GM12878 (cell line): Measurements from ENCODE around the gene IER5. TPM values are rescaled to one million over a fixed set of nuclear protein-coding genes. Genes with fewer than 3 reads are reported as not detected.

Experiments used
- ATAC-seq: fragments of 200-7000 bp; cut with Tn5 transposase; 3 replicates; pipeline ENCODE4 v1.9.1; 2020; ENCODE audit warnings: mild to moderate bottlenecking, moderate library complexity
- BruUV-seq: library from RNA; stranded (reverse); fragments of 400-500 nt; replicated peaks from 2 replicates; lab custom pipeline; 2021; lab: Mats Ljungman, UMichigan
- CTCF ChIA-PET: fragments of 300-600 bp; sonication (Branson Sonifier 250); formaldehyde crosslinking; extraction: SDS; loops from one replicate; lab custom pipeline; 2021; ENCODE audit warnings: inconsistent platforms; lab: Yijun Ruan, JAX
- POLR2A ChIA-PET: fragments of 350-600 bp; formaldehyde crosslinking; extraction: SDS; loops from one replicate; lab custom pipeline; 2021; ENCODE audit warnings: inconsistent platforms; lab: Charles Lee
- RAD21 ChIA-PET: fragments of 300-600 bp; sonication (Branson Sonifier 250); formaldehyde crosslinking; loops from one replicate; lab custom pipeline; 2023; ENCODE audit warnings: antibody characterized with exemption; ENCODE audit not compliant: unreplicated experiment; lab: Charles Lee
- SMC1A ChIA-PET: fragments of 300-600 bp; sonication (Branson Sonifier 250); formaldehyde crosslinking; loops from one replicate; lab custom pipeline; 2023; ENCODE audit not compliant: unreplicated experiment, uncharacterized antibody; lab: Charles Lee
- DNase-seq: peaks from one replicate; pipeline ENCODE4 v3.0.0-alpha.2; 2011; ENCODE audit warnings: low read depth, low spot score
- FAIRE-seq: peaks from 3 replicates; lab custom pipeline; 2011; peaks lifted over from hg19 to GRCh38; lab: Jason Lieb, UNC
- H2AFZ ChIP-seq: 2 replicates; pipeline ENCODE4 v1.6.0; 2011; ENCODE audit warnings: low read depth, low read length, control low read depth; ENCODE audit not compliant: control insufficient read depth
- H3K27ac ChIP-seq: 2 replicates; pipeline ENCODE4 v1.5.1; 2011; ENCODE audit warnings: control low read depth; ENCODE audit not compliant: control insufficient read depth, insufficient read depth
- H3K27me3 ChIP-seq, 2 experiments: replicated peaks in 1 of 2; 2 replicates each; pipeline versions ENCODE4 v1.6.0 to v1.6.1; 2011; ENCODE audit warnings: low read length in 1 of 2; ENCODE audit not compliant: control insufficient read depth in 2 of 2, insufficient read depth in 2 of 2
- H3K36me3 ChIP-seq, 2 experiments: 2 replicates each; pipeline ENCODE4 v1.5.1; 2011; ENCODE audit warnings: low read length in 1 of 2; ENCODE audit not compliant: control insufficient read depth in 2 of 2, insufficient read depth in 2 of 2
- H3K4me1 ChIP-seq: 2 replicates; pipeline ENCODE4 v1.6.1; 2011; ENCODE audit warnings: mild to moderate bottlenecking, low read length, moderate library complexity, mixed read lengths; ENCODE audit not compliant: control insufficient read depth, insufficient read depth
- H3K4me2 ChIP-seq: 2 replicates; pipeline ENCODE4 v1.6.0; 2011; ENCODE audit warnings: control low read depth; ENCODE audit not compliant: control insufficient read depth, insufficient read depth
- H3K4me3 ChIP-seq: fragments of 200-600 bp; sonication (generic); 2 replicates; pipeline ENCODE4 v1.5.1; 2016
- H3K79me2 ChIP-seq: 2 replicates; pipeline ENCODE4 v1.6.0; 2011; ENCODE audit warnings: low read length; ENCODE audit not compliant: control insufficient read depth, insufficient read depth
- H3K9ac ChIP-seq: 2 replicates; pipeline ENCODE4 v1.8.0; 2011; ENCODE audit warnings: low read length, control low read depth, mixed read lengths; ENCODE audit not compliant: control insufficient read depth, insufficient read depth
- H3K9me3 ChIP-seq: replicated peaks from 3 replicates; pipeline ENCODE4 v1.5.1; 2011; ENCODE audit warnings: mild to moderate bottlenecking, low read length; ENCODE audit not compliant: control insufficient read depth, insufficient read depth
- H4K20me1 ChIP-seq: 2 replicates; pipeline ENCODE4 v1.6.0; 2011; ENCODE audit not compliant: control insufficient read depth, insufficient read depth
- BHLHE40 ChIP-seq, 2 experiments: fragments of 450-650 bp in 1 of 2; IDR thresholded peaks; 2 replicates each; pipeline ENCODE4 v1.6.1; 2011 to 2017; ENCODE audit warnings: low read depth in 2 of 2, borderline replicate concordance in 1 of 2, improper control_type of control experiment in 1 of 2, low read length in 1 of 2, mild to moderate bottlenecking in 1 of 2
- HDGF ChIP-seq: fragments of 450-650 bp; IDR thresholded peaks from 2 replicates; pipeline ENCODE4 v1.6.1; 2016; ENCODE audit warnings: antibody characterized with exemption
- MLLT1 ChIP-seq: fragments of 450-650 bp; IDR thresholded peaks from 2 replicates; pipeline ENCODE4 v1.6.1; 2016; ENCODE audit warnings: mild to moderate bottlenecking
- NR2F1 ChIP-seq: fragments of 450-650 bp; conservative IDR thresholded peaks from 2 replicates; pipeline ENCODE4 v1.6.1; 2017; ENCODE audit warnings: mild to moderate bottlenecking
- PKNOX1 ChIP-seq: fragments of 450-650 bp; IDR thresholded peaks from 2 replicates; pipeline ENCODE4 v1.6.1; 2016; ENCODE audit warnings: mild to moderate bottlenecking
- RAD51 ChIP-seq: fragments of 450-650 bp; IDR thresholded peaks from 2 replicates; pipeline ENCODE4 v1.6.1; 2016; ENCODE audit warnings: moderate library complexity, mild to moderate bottlenecking, inconsistent platforms
- STAT3 ChIP-seq: IDR thresholded peaks from 2 replicates; pipeline ENCODE4 v1.6.1; 2011; ENCODE audit warnings: low read depth, low read length, improper control_type of control experiment
- WGBS: methylation state at CpG from one replicate; pipeline ENCODE4 v1.1.6; 2016; ENCODE audit warnings: low lambda C conversion rate; ENCODE audit not compliant: insufficient replicate concordance, insufficient coverage; ENCODE audit errors: missing lambda C conversion rate; 5-methylcytosine and 5-hydroxymethylcytosine counted together
- in situ Hi-C: fragments of 300-500 bp; cut with MboI; formaldehyde crosslinking; loops from 9 replicates; pipeline ENCODE4 v1.14.3; 2018; ENCODE audit warnings: mixed read lengths
- intact Hi-C: fragments of 100-400 bp; cut with micrococcal nuclease; formaldehyde crosslinking; loops from one replicate; pipeline ENCODE4 v1.14.2; 2022; ENCODE audit not compliant: unreplicated experiment
- polyA plus RNA-seq, 11 experiments: library from polyadenylated mRNA; depleted of rRNA in 4 of 11; unstranded in 6 of 11; stranded (reverse) in 5 of 11; fragments of >200 nt; fragmentation: Nextera tagmentation in 4 of 11; fragmentation: Illumina TruSeq in 1 of 11; extraction: Ambion mirVana in 4 of 11; extraction: Trizol in 1 of 11; gene quantifications; 1 replicate in 1 of 11; 2 replicates in 10 of 11; pipeline versions ENCODE4 v1.2.1 to v1.2.3, GENCODE V29; 2011 to 2016; ENCODE audit warnings: inconsistent platforms in 2 of 11, missing spikeins in 2 of 11, low read depth in 1 of 11
- total RNA-seq, 4 experiments: library from RNA; depleted of rRNA in 3 of 4; stranded (reverse); fragments of >200 nt in 3 of 4; fragmentation: Illumina TruSeq in 1 of 4; extraction: Trizol in 1 of 4; gene quantifications; 2 replicates each; pipeline versions ENCODE4 v1.2.1 to v1.2.3, GENCODE V29; 2013 to 2021

IER5 gene
- total and polyA plus RNA-seq, 10 of the 15 experiments (the other 5 are each of a cell fraction or from before 2014, with no cell fraction given) = 4.3 to 75.2 (median 30.5) TPM

- intact Hi-C loops (no loop called here), in situ Hi-C loops (no loop called here)
- Histone ChIP-seq H3K36me3 (peaks cover 0 to 4% of the 10 kb centered on the region in 2 experiments; a peak in 1 of 4 replicates), H2AFZ (no peak overlapping the region), H3K79me2 (peaks cover 52% of the 10 kb centered on the region), H3K4me2 (no peak overlapping the region), H3K9ac (no peak overlapping the region), H3K4me1 (peaks cover 31% of the 10 kb centered on the region), H3K27ac (no peak overlapping the region), H3K9me3 (no peaks in the 10 kb centered on the region), H3K27me3 (no peaks in the 10 kb centered on the region), H4K20me1 (no peaks in the 10 kb centered on the region), H3K4me3 (no peak overlapping the region)
- SMC1A ChIA-PET = interaction anchor here (0.6 to 13.6 kb wide), 20 partner anchors 18 to 157 kb away, joined by 3 to 276 read pairs (median 10); partner anchors contain the start of gene STX6
- BruUV-seq = no TSS peak
- POLR2A ChIA-PET = interaction anchor here (0.6 to 4.5 kb wide), 8 partner anchors 18 to 412 kb away, joined by 3 to 20 read pairs (median 6); partner anchors contain the start of gene IER5
- CTCF ChIA-PET = interaction anchor here (1.0 to 13.7 kb wide), 12 partner anchors 15 to 159 kb away, joined by 3 to 321 read pairs (median 6); no protein-coding TSS in a partner anchor
- RAD21 ChIA-PET = interaction anchor here (0.9 to 13.1 kb wide), 14 partner anchors 19 to 159 kb away, joined by 3 to 189 read pairs (median 6); no protein-coding TSS in a partner anchor
- FAIRE-seq (no peak), DNase-seq (no peak), ATAC-seq (peak; percentile 2; the same call in 1 of the 3 replicates)
- WGBS = 45% methylated on average over 3 of the region's 3 CpGs
- TF ChIP-seq STAT3 (no peak), NR2F1 (no peak), PKNOX1 (peak; percentile 71), RAD51 (no peak), MLLT1 (no peak), HDGF (0 out of 2 replicates have a peak, but pooled peaks have one; percentile 42), BHLHE40 (IDR thresholded peaks at IDR 0.05; ENCODE audit: borderline replicate concordance in 1 of 2, low read depth in 2 of 2, low read length in 1 of 2) (no peak)
Observed at GRCh38 chr1:181040284-181040865, 48.1 kb upstream of the IER5 start.
